Measurements from ENCODE around the gene SPRYD3.

SPRYD3 gene

GRCh38 chr12:53025250-53025649, 53.9 kb downstream of the SPRYD3 start:
- H3K4me3 ChIP-seq = no peak overlapping the region
- no peak overlapping the region for H3K27ac ChIP-seq
- no peaks in the 10 kb centered on the region for H3K9me3 ChIP-seq
- H3K4me1 ChIP-seq = no peaks in the 10 kb centered on the region
- H3K4me2 ChIP-seq = no peak overlapping the region
- peaks cover 97% of the 10 kb centered on the region for H3K36me3 ChIP-seq
- no peaks in the 10 kb centered on the region for H3K27me3 ChIP-seq
- H3K9ac ChIP-seq = no peak overlapping the region
- H4K20me1 ChIP-seq = peaks cover 94% of the 10 kb centered on the region
- TF ChIP-seq Cebpa-rat (IDR thresholded peaks at IDR 0.05) = no peak

- Histone ChIP-seq H3K4me2 (no peak overlapping the region), H3K4me1 (0 out of 2 replicates have a peak, but pooled peaks cover 5% of the 10 kb centered on the region), H3K4me3 (no peak overlapping the region), H4K20me1 (peaks cover 100% of the 10 kb centered on the region), H3K27ac (no peak overlapping the region), H3K9ac (no peak overlapping the region), H3K9me3 (no peaks in the 10 kb centered on the region), H3K36me3 (peaks cover 99% of the 10 kb centered on the region), H3K27me3 (no peaks in the 10 kb centered on the region)
- no peak for TF ChIP-seq Cebpa-rat (IDR thresholded peaks at IDR 0.05)
These were observed 64.5 kb downstream of the SPRYD3 start for GRCh38 chr12:53014709-53015108.
